Stimulated activated naive CD4-positive, alpha-beta T cell treated with Interleukin-2 at 50 U/mL for 16 hours (primary cell): ENCODE data around the gene OTUD4.

Experiments used
- DNase-seq: peaks from one replicate; lab custom pipeline; 2025; lab: John Stamatoyannopoulos, UW

The OTUD4 gene

GRCh38 chr4:145125396-145125795, 55.0 kb downstream of the OTUD4 start:
- no peak for DNase-seq

- DNase-seq = no peak
Observed at GRCh38 chr4:145108128-145108527, 72.3 kb downstream of the OTUD4 start.

- DNase-seq = no peak
Observed at GRCh38 chr4:145107126-145107525, 73.3 kb downstream of the OTUD4 start.

- DNase-seq = no peak
Observed at GRCh38 chr4:145103496-145103895, 76.9 kb downstream of the OTUD4 start.

- no peak for DNase-seq
Observed at GRCh38 chr4:145102619-145103018, 77.8 kb downstream of the OTUD4 start.

GRCh38 chr4:145101091-145101490, 79.3 kb downstream of the OTUD4 start:
- no peak for DNase-seq

GRCh38 chr4:145099653-145100052, 80.7 kb downstream of the OTUD4 start:
- DNase-seq = no peak

GRCh38 chr4:145098675-145099037, 81.7 kb downstream of the OTUD4 start:
- peak; percentile 44 for DNase-seq

GRCh38 chr4:145097821-145098674, 82.3 kb downstream of the OTUD4 start, which contains the start of the genes ABCE1 and ANAPC10:
TSS of gene ABCE1 (plus strand) at chr4:145098311. CDS start at chr4:145104413, 6,102 bp downstream.
TSS of gene ANAPC10 (minus strand) at chr4:145098196. CDS start at chr4:145096099, 2,097 bp downstream.
- peak; percentile 95 for DNase-seq

GRCh38 chr4:145097331-145097820, 83.0 kb downstream of the OTUD4 start:
- DNase-seq = no peak

GRCh38 chr4:145093638-145094037, 86.8 kb downstream of the OTUD4 start:
- DNase-seq = no peak

- no peak for DNase-seq
Observed at GRCh38 chr4:145090380-145090779, 90.0 kb downstream of the OTUD4 start.

GRCh38 chr4:145083891-145084605, 96.3 kb downstream of the OTUD4 start:
- no peak for DNase-seq
